NCI-H1092 treated with DMSO at 0.1 percent for 48 hours (cell line): ENCODE measurements around the gene CNTNAP5.

Source experiments
- DNase-seq: peaks from one replicate; lab custom pipeline; 2025; lab: John Stamatoyannopoulos, UW

Gene CNTNAP5

DNA sequence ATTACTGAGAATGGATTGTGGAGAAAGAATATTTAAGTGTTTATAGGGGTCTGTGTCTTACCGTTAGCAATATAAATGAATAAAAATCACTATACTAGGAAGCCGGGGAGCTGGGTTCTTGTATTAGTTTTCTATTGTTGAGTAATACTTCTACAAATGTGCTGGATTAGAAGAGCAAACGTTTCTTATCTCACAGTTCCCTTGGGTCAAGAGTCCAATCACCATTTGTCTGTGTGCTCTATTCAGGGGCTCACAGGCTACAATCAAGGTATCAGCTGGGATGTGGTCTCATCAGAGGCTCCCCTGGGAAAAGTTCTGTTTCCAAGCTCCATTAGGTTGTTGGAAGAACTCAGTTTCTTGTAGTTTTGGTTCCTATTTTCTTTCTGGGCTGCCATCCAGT lies 790.9 kb downstream of the CNTNAP5 start:
- no peak for DNase-seq

DNA sequence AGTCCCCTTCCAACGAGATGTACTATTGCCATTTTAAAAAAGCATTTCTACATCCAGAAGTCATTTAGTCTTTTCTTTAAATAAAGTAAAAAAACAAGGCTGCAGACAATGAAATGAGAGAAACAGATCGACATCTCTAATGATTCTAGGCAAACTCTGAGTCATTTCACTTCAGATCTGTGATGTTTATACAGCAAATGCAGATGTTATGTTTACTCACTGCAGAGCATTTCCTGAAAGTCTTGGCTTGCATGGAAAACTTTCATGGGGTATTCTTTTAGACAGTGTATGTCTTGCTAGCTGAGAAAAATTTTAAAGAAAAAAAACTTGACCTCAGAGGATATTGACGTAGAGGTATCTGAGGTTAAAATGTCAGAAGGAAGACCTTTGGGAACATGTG lies 797.4 kb downstream of the CNTNAP5 start:
- DNase-seq = no peak

DNA sequence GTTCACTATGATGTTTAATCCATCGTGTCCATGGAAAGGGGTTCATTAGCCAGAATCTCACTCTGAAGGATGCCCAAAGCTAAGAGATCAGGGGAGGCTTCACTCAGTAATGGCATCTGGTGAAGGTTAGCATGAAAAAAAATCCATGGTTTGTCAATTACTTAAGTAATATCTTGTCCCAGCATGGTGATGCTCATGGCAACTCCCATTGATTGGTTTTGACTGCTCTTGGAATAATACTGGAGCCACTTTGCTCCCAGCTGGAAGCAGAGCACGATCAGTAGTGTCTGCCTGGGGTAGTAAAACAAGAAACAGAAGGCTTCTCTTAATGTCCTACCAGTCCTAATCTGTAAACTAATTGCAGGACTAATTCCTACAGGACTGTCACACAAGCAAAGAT lies 799.4 kb downstream of the CNTNAP5 start:
- DNase-seq = no peak

DNA sequence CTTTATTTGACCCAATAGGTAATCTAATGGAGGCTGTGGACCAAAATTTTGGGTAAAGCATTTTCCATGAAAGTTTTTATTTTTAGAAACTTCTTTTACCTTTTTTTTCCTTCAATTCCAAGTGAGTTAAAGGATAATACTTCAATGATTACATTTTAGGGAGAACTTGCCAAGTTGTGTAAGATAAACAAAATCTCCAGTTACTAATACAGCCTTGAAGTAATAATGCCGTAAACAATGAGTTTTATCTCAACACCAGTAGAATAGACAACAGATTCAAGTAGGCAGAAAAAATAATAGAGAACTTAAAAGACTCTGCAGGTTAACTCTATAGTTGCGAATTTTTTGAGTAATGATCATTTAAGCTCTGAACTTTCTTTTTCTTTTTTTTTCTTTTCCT lies 807.4 kb downstream of the CNTNAP5 start:
- DNase-seq = no peak

DNA sequence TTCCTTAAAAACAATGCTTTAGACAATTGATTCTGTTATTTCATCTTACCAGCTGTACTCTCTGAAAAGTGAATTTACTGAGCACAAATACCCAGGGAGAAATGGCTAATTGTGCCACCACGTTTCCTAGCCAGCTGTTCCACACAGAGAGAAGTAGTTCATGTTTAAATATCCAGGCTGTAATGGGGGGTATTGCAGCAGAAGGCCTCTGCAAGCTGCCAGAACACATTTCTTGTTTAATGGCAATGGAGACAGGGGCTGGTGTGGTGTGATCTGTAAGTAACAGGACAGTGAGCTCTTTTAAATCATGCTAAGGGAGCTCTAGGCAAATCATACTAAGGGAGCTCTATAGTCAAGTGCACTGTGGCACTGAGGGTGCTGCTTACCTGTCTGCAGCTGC lies 809.2 kb downstream of the CNTNAP5 start:
- DNase-seq = no peak

DNA sequence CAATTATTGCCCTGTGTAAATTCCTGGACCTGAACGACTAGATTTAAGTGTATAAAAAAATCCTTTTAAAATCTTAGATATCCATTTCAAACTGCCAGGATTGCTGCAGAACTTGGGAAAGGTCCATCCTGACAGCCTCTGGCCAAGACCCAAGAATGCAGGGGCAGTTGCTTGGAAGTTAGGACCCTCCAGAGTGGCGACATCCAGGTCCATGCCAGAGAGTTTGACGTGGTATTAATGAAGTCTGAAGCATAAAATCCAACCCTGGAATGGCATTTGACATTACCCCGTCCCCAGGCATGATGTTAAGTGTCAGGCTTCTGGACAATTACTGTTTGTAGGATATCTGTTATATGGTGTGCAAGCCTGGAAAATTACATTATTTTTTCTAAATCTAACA lies 810.2 kb downstream of the CNTNAP5 start:
- DNase-seq = no peak

DNA sequence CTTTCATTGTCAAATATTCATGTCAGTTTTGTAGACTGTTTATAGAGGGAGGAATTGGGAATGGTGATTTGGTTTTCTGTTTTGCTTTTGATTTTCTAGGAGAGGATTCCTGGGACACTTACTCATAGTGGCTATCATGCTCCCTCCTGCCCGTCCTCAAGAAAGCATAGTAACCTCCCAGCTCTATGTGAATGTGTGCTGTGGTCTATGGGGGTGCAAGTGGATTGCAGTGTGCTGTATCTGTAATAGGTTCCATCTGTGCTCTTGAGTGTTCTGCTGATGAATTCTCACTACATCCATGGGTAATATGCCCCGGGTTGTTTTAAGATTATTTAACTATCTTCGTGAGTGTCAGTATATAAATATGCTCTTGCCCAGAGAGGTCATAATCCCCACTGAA lies 811.3 kb downstream of the CNTNAP5 start:
- DNase-seq = no peak

DNA sequence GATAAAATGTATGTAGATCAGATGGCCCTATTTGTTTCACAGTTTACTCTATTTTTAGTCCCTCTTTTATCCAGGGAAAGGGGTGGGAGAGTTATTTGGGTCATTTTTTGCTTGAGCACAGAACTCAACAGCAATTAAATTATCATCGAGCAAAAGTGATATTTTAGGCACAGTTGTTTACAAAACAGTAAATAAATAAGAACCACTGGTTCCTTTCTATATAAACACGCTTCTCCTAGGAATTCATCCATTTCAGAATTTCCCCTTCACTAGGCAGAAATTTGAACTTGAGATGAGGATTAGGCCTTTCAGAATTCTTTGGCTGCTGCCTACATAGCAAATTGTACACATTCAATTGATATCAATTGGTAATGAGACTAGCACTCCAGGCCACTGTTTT lies 812.4 kb downstream of the CNTNAP5 start:
- DNase-seq = no peak

DNA sequence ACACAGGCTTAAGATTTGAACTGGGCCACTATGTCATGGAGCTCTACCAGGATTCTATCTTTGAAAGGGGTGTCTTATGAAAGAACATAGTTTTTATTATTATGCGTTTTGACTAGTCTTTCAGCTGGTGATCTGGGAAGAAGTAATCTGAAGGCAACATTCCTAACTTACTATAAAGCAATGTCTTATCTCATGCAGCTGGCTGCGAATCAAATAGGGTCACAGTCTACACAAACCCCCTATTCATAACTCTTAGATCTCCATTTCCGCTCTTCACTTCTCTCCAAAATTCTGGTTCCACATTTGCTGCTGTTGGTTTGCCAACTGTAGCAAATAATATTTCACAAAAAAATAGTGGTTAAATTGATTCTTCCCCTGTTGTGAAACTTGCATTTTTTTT lies 813.3 kb downstream of the CNTNAP5 start:
- no peak for DNase-seq

DNA sequence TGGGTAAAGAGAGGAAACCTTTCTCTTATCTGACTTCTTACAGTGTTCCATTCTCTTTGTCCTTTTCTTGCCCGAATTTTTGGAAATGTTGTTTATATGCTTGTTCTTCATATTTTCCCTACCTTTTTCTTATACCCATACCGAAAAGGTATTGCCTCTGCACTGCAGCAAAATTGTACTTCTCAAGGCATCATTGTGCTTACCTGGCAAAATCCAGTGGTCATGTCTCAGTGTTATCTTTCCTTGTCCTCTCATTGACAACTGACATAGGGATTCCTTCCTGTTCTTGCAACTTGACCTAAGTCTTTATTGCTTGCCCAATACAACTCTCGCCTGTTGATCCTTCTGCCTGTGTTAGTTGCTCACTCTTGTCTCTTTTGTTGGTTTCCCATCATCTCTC lies 842.2 kb downstream of the CNTNAP5 start:
- DNase-seq = no peak

DNA sequence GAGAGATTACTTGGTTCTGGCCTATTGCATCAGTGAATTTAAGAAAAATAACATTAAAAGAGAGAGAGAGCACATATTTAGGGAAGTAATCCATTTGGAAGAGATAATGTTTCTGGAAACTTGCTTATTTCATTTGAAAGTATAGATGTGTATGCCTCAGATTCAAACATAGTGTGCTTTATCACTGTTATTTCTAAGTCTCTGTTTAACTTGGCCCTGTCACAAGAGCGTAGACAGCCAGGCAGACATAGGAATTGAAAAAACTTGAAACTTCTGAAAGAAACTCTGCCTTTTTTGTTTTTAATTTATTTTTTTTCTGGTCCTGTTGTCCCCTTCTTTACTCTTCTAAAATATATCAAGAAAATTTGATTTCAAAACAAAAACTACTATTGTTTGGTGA lies 849.1 kb downstream of the CNTNAP5 start:
- no peak for DNase-seq

DNA sequence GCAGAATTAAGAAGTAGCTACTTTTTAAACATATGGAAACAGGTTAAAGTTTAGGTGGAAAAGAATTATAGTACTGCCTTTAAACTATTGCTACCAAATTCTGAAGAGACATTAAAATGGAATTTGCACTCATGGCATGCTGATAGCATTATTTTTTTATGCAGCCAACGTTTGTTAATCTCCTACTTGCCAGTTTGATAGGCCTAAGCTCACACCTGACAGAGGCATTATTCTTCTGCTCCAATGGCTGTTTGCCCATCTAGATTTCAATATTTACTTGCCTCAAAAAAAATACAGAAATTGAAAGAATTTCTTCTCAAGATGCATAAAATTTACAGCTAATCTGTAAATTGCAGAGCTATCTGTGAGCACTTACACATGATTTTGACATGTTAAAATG lies 849.6 kb downstream of the CNTNAP5 start:
- DNase-seq = no peak

DNA sequence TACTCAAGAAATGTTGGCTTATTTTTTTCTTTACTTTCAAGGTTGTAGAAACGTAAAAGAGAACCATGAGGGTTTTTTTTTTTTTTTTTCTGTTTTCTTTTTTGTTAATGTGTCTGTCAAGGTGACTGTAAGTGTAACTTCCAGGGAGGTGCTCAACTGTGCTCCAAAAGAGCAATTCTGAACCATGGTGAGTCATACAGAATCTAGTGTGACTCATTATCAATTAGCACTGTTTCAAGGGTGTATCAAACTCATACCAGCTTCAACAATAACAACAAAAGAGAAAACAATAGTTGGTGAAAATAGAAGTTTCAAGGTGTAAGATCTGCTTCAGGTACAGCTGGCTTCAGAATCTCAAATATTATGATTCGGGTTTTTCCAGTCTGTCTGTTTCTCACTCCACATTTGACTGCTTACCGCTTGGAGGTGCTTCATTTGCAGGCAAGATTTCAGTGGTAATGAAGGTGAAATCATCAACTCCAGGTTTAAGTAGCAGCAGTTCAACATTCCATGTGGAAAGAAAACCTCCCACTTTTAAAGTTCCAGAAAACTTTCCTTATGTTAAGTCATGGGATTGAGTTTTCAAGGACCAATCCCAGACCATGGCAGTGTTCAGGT lies 850.6 kb downstream of the CNTNAP5 start:
- DNase-seq = no peak

DNA sequence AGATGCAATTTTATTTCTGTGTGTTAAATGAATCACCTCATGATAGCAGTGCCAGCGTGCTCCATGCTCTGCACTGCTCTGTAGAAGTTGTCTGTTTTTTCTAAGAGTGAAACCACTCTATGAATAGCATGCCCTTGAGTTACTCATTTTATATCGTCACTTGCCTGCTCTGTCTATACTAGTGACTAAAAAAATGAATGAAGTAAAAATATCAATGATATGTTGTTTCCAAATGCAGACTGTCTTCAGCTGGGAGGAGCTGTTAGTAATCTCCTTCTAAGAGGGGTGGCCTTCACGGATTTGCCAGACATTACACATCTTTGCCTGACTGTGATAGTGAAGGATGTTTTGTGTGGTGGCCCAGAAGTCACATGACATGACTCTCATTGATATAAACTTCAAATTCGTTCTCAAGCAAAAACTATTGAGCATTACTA lies 852.1 kb downstream of the CNTNAP5 start:
- no peak for DNase-seq

DNA sequence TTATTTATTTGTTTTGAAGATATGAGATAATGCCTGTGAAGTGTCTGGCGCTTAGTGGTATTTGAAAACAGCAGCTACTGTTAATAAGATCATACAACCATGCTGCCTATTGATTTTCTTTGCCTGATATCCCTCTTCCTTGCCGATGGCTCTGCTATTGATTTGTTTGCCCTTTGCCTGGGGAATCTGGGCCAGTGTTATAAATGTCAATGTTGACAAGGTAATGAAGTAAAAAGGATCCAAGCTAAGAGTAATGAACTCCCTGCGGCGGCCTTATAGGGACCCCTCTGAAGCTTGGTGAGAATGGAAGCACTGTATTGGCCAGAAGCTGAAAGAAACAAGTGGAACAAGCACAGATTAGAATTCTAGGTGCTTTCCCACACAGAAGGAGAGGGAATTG lies 854.6 kb downstream of the CNTNAP5 start:
- no peak for DNase-seq

DNA sequence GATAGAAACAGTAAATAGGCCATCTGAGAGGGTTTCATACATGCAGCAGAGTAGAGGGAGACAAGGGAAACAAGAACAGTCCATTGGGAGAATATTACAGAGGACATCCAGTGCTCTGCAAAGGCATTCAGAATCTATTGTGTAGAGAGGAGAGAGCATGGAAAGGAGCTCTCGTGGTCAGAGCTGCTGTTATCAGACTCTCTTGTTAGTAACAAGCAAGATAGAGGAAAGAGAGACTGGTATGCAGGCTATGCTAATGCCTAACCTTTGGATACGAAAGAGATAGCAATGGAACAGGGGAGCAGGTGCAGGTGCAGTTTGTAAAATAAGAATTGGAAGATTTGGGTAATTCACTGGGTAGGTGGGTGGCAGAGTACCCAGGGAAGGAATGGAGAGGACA lies 855.9 kb downstream of the CNTNAP5 start:
- DNase-seq = no peak

DNA sequence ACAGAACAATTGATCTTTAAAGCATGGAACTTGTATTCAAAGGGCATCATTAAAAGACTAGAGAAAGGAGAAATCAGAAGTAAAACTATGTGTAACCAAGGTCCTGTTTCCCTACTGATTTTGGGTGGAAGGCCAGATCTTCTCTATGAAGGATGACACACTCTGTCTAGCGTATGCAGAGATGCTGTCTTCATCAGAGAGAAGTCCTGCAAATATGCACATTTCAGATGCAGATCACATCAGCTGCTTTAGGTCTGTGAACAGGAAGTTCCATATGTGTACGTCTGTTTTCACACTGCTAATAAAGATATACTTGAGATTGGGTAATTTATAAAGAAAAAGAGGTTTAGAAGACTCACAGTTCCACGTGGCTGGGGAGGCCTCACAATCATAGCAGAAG lies 857.3 kb downstream of the CNTNAP5 start:
- no peak for DNase-seq

DNA sequence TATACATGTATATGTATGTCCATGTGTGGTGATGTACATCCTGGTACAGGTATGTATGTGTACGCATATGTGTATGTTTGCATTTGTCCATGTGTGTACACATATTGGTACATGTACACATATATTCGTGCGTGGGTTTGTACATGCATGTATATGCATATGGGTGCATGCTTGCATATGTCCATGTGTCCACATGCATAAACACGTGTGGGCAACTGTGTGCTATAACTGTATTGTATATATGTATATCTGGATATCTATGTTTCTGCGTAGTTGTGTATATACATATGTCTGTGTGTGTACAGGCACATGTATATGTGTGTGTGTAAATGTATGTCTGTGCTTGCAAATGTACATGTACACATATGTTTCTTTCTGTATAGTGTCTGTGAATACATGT lies 858.5 kb downstream of the CNTNAP5 start:
- no peak for DNase-seq

DNA sequence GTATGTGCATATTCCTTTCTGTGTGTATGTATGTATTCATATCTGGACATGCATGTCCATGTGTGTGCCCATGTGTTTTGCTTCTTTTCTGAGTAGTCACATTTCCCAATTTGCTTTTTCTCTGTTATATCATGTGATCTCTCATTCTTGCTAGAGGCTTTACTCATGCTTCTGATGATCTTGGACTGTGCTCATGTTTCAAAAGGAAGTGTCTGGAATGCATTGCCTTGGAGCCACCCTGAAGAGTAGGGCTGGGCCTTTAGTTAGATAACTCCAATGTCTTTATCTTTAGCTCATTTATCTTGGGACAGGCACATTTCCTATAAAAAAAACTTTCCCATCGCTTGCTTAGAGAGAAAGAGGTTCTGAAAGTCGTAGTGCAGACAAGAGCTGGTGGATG lies 859.2 kb downstream of the CNTNAP5 start:
- DNase-seq = no peak

DNA sequence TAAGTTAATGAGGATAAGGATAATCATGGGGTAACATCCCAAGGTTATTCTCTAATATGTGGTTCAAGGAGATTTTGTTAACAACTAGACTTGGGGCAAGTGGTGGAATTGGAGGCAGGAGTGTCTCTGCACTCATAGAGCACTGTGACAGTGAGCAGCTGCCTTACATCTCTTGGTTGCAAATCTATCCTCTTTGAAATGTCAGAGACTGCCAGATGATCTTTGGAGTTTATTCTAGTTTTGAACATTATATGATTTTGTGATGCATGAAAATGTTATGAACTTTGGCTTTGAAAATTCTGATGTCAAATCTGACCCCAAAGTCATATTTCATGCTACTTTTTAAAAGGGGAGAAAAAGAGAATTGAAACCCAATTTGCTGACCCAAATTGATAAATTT lies 861.1 kb downstream of the CNTNAP5 start:
- no peak for DNase-seq

DNA sequence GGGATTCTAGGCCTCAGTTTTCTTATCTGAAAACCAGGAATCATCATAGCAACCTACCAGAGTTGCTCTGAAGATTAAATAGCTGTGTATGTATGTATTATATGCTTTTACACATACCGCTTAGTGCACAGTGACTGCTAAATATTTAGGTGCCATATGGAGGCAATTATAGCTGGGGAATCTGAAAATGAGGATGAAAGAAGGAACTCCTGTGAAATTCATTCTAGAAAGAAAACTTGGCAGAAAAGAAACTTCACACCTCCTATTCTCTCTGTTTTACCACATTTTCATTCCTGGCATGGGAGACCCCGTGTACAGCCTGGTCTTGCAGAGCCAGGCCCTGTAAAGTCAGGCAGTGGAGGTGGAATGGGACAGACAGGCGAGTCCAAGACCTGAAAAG lies 862.4 kb downstream of the CNTNAP5 start:
- no peak for DNase-seq

DNA sequence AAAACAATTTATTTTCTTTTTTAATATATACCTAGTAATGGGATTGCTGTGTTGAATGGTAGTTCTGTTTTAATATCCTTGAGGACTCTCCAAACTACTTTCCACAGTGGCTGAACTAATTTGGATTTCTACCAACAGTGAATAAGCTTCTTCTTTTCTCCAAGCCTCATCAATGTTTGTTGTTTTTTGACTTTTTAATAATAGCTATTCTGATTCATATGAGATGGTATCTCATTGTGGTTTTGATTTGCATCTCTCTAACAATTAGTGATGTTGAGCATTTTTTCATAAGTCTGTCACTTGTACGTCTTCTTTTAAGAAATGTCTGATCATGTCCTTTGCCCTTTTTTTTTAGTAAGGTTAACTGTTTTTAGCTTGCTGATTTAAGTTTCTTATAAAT lies 863.3 kb downstream of the CNTNAP5 start:
- DNase-seq = no peak

DNA sequence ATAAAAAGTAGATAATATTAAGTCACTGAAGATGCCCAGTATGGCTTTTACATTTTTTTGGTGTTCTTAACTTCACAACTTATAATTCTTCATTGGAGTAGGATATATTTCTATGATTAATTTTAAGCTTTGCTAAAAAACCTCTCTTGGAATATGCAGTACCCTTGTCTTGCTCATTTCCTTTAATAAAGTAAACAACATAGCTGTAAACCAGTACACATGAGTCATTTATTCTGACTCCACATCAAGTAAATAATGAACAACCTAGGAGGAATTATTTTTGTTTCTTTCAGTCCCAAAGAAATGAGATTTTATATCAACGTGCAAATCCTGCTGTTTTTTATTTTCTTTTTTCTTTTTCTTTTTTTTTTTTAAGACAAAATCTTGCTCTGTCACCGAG lies 869.1 kb downstream of the CNTNAP5 start:
- DNase-seq = no peak

DNA sequence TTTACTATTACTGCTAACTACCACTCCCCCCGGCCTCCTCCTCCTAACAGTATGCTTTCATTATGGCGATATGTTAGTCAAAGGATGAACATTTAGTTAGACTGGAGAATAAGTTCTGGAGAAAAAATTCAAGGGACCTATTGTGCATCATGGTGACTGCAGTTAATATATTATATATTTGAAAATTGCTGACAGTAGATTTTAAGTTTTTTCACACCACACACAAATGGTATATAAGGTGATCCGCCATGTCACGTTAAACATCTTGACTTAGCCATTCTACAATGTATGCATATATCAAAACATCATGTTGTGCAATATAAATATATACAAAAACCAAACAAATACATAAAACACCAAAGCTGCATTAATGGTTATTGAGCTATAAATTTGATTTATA lies 873.7 kb downstream of the CNTNAP5 start:
- DNase-seq = no peak

DNA sequence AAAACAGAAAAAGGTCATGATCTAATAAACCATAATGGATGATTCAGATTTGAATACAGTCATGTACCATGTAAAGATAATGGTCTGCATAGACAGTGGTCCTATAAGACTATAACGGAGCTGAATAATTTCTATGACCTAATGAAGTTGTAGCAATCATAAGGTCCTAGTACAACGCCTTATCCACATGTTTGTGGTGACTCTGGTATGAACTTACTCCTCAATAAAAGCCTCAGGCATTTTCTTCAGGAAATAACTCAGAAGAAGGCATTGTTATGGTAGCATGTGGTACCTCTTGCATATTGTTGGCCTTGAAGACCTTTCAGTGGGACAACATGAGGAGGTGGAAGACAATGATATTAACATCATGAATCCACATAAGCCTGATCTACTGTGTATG lies 883.3 kb downstream of the CNTNAP5 start:
- no peak for DNase-seq
